Hepatocyte (in vitro differentiated cells): ENCODE measurements around the gene PLEKHF1. TPM values are rescaled to one million over a fixed set of nuclear protein-coding genes. Genes with fewer than 3 reads are reported as not detected.

Experiments
- DNase-seq: peaks from one replicate; pipeline ENCODE4 v3.0.0-alpha.2; 2016; ENCODE audit warnings: low spot score
- H2AFZ ChIP-seq: fragments of 200-600 bp; sonication (generic); 2 replicates; pipeline ENCODE4 v1.6.0; 2016; ENCODE audit warnings: antibody characterized with exemption, mild to moderate bottlenecking
- H3K27ac ChIP-seq: fragments of 200-600 bp; sonication (generic); 2 replicates; pipeline ENCODE4 v1.5.1; 2016; ENCODE audit warnings: mild to moderate bottlenecking
- H3K27me3 ChIP-seq: fragments of 200-600 bp; sonication (generic); 2 replicates; pipeline ENCODE4 v1.6.1; 2016
- H3K36me3 ChIP-seq: fragments of 200-600 bp; sonication (generic); replicated peaks from 2 replicates; pipeline ENCODE4 v1.5.1; 2016; ENCODE audit warnings: low read depth; ENCODE audit not compliant: insufficient read depth
- H3K4me1 ChIP-seq: fragments of 200-600 bp; sonication (generic); 2 replicates; pipeline ENCODE4 v1.5.1; 2016; ENCODE audit warnings: mild to moderate bottlenecking, moderate library complexity; ENCODE audit not compliant: insufficient read depth
- H3K4me2 ChIP-seq: fragments of 200-600 bp; sonication (generic); 2 replicates; pipeline ENCODE4 v1.6.0; 2016
- H3K4me3 ChIP-seq: fragments of 200-600 bp; sonication (generic); 2 replicates; pipeline ENCODE4 v1.5.1; 2016; ENCODE audit warnings: mild to moderate bottlenecking
- H3K79me2 ChIP-seq: fragments of 200-600 bp; sonication (generic); 2 replicates; pipeline ENCODE4 v1.6.0; 2017; ENCODE audit warnings: mild to moderate bottlenecking
- H3K9me2 ChIP-seq: fragments of 200-600 bp; sonication (generic); replicated peaks from 2 replicates; pipeline ENCODE4 v1.6.0; 2017; ENCODE audit warnings: mild to moderate bottlenecking; ENCODE audit not compliant: insufficient read depth
- H3K9me3 ChIP-seq: fragments of 200-600 bp; sonication (generic); 2 replicates; pipeline ENCODE4 v1.5.1; 2016; ENCODE audit warnings: low read depth, mild to moderate bottlenecking
- H4K20me1 ChIP-seq: fragments of 200-600 bp; sonication (generic); 2 replicates; pipeline ENCODE4 v1.6.0; 2016; ENCODE audit warnings: mild to moderate bottlenecking; ENCODE audit not compliant: insufficient read depth, poor library complexity, severe bottlenecking
- EZH2 ChIP-seq: fragments of 200-600 bp; sonication (generic); IDR thresholded peaks from 2 replicates; pipeline ENCODE4 v1.6.1; 2016; ENCODE audit warnings: antibody characterized with exemption, mild to moderate bottlenecking, borderline replicate concordance
- EZH2phosphoT487 ChIP-seq: fragments of 200-600 bp; sonication (generic); IDR thresholded peaks from one replicate; pipeline ENCODE4 v1.6.1; 2018; ENCODE audit warnings: antibody characterized with exemption, mild to moderate bottlenecking, low read depth, moderate library complexity; ENCODE audit not compliant: unreplicated experiment, severe bottlenecking
- WGBS: methylation state at CpG from one replicate; pipeline ENCODE4 v1.1.6; 2016; ENCODE audit warnings: low lambda C conversion rate; ENCODE audit errors: missing lambda C conversion rate; 5-methylcytosine and 5-hydroxymethylcytosine counted together
- polyA plus RNA-seq: library from polyadenylated mRNA; unstranded; fragments of >200 nt; fragmentation: Nextera tagmentation; extraction: Ambion mirVana; gene quantifications from 2 replicates; pipeline ENCODE4 v1.2.1, GENCODE V29; 2016
- total RNA-seq: library from RNA; depleted of rRNA; stranded (reverse); fragments of >200 nt; gene quantifications from 2 replicates; pipeline ENCODE4 v1.2.3, GENCODE V29; 2014
- TF ChIP-seq, protein P1 (sequence below): fragments of 200-600 bp; sonication (generic); IDR thresholded peaks from 2 replicates; pipeline ENCODE4 v1.5.1; 2016; ENCODE audit warnings: antibody characterized with exemption, mild to moderate bottlenecking; ENCODE audit not compliant: poor library complexity

The PLEKHF1 gene
- total and polyA plus RNA-seq, 2 experiments from 2014 or later = 2.4 to 2.7 TPM

- no peaks in the 10 kb centered on the region for H3K4me1 ChIP-seq
- H3K27ac ChIP-seq = no peak overlapping the region
- no peaks in the 10 kb centered on the region for H3K36me3 ChIP-seq
- H3K4me2 ChIP-seq = no peak overlapping the region
- no peak for DNase-seq
- no peaks in the 10 kb centered on the region for H3K9me2 ChIP-seq
- 87% methylated on average over 17 of the region's 17 CpGs for WGBS
- no peaks in the 10 kb centered on the region for H3K27me3 ChIP-seq
- no peaks in the 10 kb centered on the region for H3K79me2 ChIP-seq
- H2AFZ ChIP-seq = no peak overlapping the region
- H3K9me3 ChIP-seq = no peaks in the 10 kb centered on the region
- no peak for TF ChIP-seq EZH2
- TF ChIP-seq EZH2phosphoT487 = no peak
- TF ChIP-seq, protein P1, sequence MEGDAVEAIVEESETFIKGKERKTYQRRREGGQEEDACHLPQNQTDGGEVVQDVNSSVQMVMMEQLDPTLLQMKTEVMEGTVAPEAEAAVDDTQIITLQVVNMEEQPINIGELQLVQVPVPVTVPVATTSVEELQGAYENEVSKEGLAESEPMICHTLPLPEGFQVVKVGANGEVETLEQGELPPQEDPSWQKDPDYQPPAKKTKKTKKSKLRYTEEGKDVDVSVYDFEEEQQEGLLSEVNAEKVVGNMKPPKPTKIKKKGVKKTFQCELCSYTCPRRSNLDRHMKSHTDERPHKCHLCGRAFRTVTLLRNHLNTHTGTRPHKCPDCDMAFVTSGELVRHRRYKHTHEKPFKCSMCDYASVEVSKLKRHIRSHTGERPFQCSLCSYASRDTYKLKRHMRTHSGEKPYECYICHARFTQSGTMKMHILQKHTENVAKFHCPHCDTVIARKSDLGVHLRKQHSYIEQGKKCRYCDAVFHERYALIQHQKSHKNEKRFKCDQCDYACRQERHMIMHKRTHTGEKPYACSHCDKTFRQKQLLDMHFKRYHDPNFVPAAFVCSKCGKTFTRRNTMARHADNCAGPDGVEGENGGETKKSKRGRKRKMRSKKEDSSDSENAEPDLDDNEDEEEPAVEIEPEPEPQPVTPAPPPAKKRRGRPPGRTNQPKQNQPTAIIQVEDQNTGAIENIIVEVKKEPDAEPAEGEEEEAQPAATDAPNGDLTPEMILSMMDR = no peak
- no peak overlapping the region for H3K4me3 ChIP-seq
- H4K20me1 ChIP-seq = no peaks in the 10 kb centered on the region
Measured at GRCh38 chr19:29687244-29687896, 22.1 kb downstream of the PLEKHF1 start.

DNA sequence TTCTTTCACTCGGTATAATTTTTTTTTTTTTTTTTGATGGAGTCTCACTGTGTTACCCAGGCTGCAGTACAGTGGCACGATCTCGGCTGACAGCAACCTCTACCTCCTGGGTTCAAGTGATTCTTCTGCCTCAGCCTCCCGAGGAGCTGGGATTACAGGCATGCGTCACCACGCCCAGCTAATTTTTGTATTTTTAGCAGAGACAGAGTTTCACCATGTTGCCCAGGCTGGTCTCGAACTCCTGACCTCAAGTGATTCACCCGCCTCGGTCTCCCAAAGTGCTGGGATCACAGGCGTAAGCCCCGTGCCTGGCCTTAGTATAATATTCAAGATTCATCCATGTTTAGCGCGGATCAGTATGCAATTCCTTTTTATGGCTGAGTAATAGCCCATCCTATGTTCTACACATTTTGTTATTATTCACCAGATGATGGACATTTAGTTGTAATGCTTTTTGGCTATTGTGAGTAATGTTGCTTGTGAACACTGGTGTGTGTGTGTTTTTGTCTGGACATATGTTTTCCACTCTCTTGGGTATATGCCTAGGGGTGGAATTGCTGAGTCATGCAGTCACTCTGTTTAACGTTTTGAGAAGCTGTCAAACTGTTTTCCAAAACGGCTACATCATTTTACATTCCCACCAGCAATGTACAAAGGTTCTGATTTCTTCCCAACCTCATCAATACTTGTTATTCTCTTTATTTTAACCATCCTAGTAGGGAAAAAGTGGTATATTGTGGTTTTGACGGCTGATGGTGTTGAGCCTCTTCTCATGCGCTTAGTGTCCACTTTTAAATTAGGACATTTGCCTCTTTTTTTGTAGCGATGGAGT is 22.9 kb downstream of the PLEKHF1 start:
- Histone ChIP-seq H2AFZ (no peak overlapping the region), H3K36me3 (no peaks in the 10 kb centered on the region), H3K9me3 (no peaks in the 10 kb centered on the region), H3K4me3 (no peak overlapping the region), H3K27me3 (no peaks in the 10 kb centered on the region), H3K4me2 (no peak overlapping the region), H4K20me1 (no peaks in the 10 kb centered on the region), H3K27ac (no peak overlapping the region), H3K9me2 (no peaks in the 10 kb centered on the region), H3K79me2 (no peaks in the 10 kb centered on the region), H3K4me1 (no peaks in the 10 kb centered on the region)
- no peak for DNase-seq
- 84% methylated on average over 18 of the region's 18 CpGs for WGBS
- TF ChIP-seq EZH2 (no peak), EZH2phosphoT487 (no peak)
- TF ChIP-seq, protein P1 = no peak

- Histone ChIP-seq H3K9me3 (no peaks in the 10 kb centered on the region), H3K27me3 (no peaks in the 10 kb centered on the region), H3K27ac (no peak overlapping the region), H3K4me3 (no peak overlapping the region), H2AFZ (no peak overlapping the region), H3K4me2 (no peak overlapping the region), H3K4me1 (no peaks in the 10 kb centered on the region), H3K9me2 (no peaks in the 10 kb centered on the region), H3K79me2 (no peaks in the 10 kb centered on the region), H3K36me3 (no peaks in the 10 kb centered on the region), H4K20me1 (no peaks in the 10 kb centered on the region)
- TF ChIP-seq, protein P1 = no peak
- TF ChIP-seq EZH2 (no peak), EZH2phosphoT487 (no peak)
- WGBS = 62% methylated on average over 2 of the region's 2 CpGs
- no peak for DNase-seq
Measured at GRCh38 chr19:29690842-29691241, 25.6 kb downstream of the PLEKHF1 start.
